ENCODE results near the gene WNK2.

WNK2 gene

DNA sequence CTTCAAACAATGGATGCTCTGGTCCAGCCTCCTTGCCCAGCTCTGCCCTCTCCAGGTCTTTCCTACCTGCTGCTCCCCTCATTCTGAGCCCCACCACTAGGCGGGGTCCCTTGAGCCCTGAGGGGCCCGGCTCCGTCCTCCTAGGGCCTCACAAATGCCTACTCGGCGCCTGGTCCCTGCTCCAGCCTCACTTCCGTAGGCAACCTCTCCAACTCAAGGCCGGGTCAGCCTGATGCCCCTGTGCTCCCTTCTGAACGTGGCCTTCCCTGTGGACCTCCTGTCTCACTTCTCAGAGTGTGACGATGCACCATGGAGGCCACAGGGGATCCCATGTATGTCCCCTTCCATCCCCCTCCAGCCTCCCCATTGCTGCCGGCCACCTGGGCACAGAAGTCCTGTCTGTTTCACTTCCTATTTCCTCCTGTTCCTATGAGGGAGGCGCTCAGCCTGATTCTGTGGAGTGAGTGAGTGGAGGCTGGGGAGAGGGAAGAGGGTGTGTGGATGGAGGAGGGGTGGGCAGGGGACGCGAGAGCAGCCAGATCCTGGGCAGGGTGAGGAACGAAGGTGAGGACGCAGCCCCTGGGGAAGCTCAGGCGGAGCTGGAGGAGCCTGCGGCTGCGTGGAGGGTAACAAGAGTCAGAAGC, 140.4 kb downstream of the WNK2 start:
- Histone ChIP-seq H3K4me3 (no peak overlapping the region), H3K9me3 (no peaks in the 10 kb centered on the region), H3K4me1 (no peaks in the 10 kb centered on the region), H3K27ac (no peak overlapping the region), H3K36me3 (no peaks in the 10 kb centered on the region), H3K27me3 (no peaks in the 10 kb centered on the region)
- TF ChIP-seq, protein P1, sequence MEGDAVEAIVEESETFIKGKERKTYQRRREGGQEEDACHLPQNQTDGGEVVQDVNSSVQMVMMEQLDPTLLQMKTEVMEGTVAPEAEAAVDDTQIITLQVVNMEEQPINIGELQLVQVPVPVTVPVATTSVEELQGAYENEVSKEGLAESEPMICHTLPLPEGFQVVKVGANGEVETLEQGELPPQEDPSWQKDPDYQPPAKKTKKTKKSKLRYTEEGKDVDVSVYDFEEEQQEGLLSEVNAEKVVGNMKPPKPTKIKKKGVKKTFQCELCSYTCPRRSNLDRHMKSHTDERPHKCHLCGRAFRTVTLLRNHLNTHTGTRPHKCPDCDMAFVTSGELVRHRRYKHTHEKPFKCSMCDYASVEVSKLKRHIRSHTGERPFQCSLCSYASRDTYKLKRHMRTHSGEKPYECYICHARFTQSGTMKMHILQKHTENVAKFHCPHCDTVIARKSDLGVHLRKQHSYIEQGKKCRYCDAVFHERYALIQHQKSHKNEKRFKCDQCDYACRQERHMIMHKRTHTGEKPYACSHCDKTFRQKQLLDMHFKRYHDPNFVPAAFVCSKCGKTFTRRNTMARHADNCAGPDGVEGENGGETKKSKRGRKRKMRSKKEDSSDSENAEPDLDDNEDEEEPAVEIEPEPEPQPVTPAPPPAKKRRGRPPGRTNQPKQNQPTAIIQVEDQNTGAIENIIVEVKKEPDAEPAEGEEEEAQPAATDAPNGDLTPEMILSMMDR (IDR thresholded peaks at IDR 0.05) = no peak
- no peak for DNase-seq
- intact Hi-C loops (cut with DNase I; ENCODE audit: low total_unique reads) = no loop called here

DNA sequence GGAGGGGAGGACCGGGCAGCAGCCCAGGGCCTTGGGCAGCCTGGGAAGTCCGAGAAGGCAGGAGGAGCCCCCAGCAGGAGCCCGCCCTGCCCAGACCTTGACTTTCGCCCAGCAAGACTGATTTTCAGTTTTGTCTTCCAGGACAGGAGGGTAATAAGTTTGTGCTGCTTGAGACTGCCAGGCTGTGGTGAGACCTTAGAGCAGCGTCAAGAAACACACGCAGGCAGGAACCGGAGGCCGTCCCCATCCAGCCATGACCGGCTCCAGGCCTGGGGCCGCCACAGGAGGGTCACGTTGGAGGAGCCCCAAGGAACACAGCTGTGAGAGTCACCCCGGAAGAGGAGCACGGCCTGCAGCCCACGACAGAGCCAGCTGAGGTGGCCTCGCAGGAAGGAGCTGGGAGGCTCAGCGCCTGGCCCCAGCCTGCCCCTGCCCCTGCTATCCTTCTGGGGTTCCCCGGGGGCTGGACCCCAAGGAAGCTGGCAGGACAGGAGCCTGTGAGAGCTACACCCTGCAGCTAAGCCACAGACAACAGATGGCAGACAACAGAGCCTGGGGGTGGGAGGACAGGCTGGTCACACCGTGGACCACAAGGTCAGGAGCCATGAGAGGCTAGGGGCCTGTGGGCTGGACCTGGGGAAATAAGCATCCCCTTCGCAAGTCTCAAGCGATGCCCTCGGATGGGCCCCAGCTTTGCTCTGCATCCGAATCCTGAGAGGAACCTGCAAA, 141.5 kb downstream of the WNK2 start:
- no peaks in the 10 kb centered on the region for H3K27me3 ChIP-seq
- H3K4me1 ChIP-seq = no peaks in the 10 kb centered on the region
- DNase-seq = no peak
- TF ChIP-seq, protein P1 (IDR thresholded peaks at IDR 0.05) = no peak
- H3K36me3 ChIP-seq = no peaks in the 10 kb centered on the region
- H3K4me3 ChIP-seq = no peak overlapping the region
- intact Hi-C loops (cut with DNase I; ENCODE audit: low total_unique reads) = no loop called here
- H3K27ac ChIP-seq = no peak overlapping the region
- no peaks in the 10 kb centered on the region for H3K9me3 ChIP-seq

DNA sequence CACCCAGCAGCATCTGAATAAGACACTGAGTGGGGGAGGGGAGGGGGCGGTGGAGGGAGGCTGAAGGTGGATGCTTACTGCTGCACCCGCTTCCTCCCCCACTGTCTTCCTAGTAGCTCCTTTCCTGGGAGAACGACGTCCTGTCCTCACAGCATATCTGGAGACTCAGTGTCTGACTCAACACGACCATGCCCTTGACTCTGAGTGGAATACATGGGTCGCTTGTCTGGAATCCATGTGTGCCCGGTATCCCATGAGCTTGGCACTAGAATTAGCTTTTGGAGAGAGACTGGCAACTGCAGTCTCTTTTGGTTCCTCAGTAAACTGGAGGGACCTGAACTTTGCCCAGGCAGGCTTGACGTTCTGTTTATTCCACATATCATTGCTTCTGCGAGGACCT, 142.1 kb downstream of the WNK2 start:
- H3K4me1 ChIP-seq = no peaks in the 10 kb centered on the region
- DNase-seq = no peak

DNA sequence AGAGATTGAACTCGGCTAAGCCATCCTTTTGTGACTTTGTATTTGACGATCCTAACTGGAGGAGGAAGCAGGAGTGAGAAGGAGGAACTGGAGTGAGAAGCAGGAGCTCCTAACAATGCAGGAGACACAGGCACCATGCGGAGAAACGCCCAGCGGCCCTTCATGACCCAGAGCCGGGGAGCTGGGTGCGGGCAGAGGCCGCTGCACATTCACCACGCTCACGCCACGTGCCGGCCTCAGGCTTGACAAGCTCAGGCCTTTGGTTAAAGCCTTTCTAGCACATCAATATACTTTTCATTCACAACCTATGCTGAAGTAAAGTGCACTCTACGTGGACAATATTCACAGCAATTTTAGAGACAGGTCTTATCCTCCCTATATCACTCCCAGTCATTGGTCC, 142.7 kb downstream of the WNK2 start:
- Histone ChIP-seq H3K27ac (no peak overlapping the region), H3K4me1 (no peaks in the 10 kb centered on the region), H3K36me3 (no peaks in the 10 kb centered on the region), H3K9me3 (no peaks in the 10 kb centered on the region), H3K27me3 (no peaks in the 10 kb centered on the region), H3K4me3 (no peak overlapping the region)
- intact Hi-C loops (cut with DNase I; ENCODE audit: low total_unique reads) = no loop called here
- no peak for DNase-seq
- TF ChIP-seq, protein P1 (IDR thresholded peaks at IDR 0.05) = no peak

More for the DNA sequence above, 142.1 kb downstream of the WNK2 start:
- TF ChIP-seq, protein P1 (IDR thresholded peaks at IDR 0.05) = no peak
- intact Hi-C loops (cut with DNase I; ENCODE audit: low total_unique reads) = no loop called here
- Histone ChIP-seq H3K4me3 (no peak overlapping the region), H3K9me3 (no peaks in the 10 kb centered on the region), H3K27ac (no peak overlapping the region), H3K27me3 (no peaks in the 10 kb centered on the region), H3K36me3 (no peaks in the 10 kb centered on the region)

DNA sequence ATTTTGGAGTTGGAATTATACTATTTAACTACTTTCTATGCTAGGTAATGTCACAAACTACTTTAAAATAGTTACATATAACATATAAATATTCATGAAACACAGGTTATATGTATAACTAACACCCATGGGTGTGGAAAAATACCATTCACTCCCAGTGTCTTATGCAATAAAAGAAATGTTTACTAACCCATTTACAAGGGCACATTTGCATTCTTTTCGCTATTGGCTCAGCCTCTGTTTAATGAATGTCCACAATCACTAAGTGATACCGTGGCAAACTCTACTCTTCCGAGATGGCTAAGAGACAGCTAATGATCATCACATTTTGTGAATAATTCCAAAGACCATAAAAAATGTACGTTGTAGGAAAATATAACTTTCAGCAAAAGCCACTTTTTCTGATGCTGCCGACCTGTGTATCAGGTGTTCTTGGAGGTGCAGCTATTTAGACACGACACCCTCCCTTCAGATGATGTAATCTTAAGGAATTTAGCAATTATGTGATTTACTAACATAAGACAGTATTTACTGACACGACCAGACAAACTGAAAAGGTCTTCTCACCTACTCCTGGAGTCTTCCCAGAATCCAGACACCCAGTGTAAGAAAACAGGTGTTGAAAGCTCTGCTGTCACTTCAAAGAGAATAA, 145.8 kb downstream of the WNK2 start:
- Histone ChIP-seq H3K4me3 (no peak overlapping the region), H3K9me3 (no peaks in the 10 kb centered on the region), H3K36me3 (no peaks in the 10 kb centered on the region), H3K27ac (no peak overlapping the region), H3K27me3 (no peaks in the 10 kb centered on the region), H3K4me1 (no peaks in the 10 kb centered on the region)
- TF ChIP-seq, protein P1 (IDR thresholded peaks at IDR 0.05) = no peak
- DNase-seq = no peak
- intact Hi-C loops (cut with DNase I; ENCODE audit: low total_unique reads) = no loop called here
